Liver (tissue), 9 donors: ENCODE results near the gene MCTP1. TPM values are rescaled to one million over a fixed set of nuclear protein-coding genes. Genes with fewer than 3 reads are reported as not detected.

Experiments used
- DNase-seq: peaks from one replicate; pipeline ENCODE4 v3.0.0-alpha.2; 2017; ENCODE audit warnings: low spot score
- H3K27ac ChIP-seq, 2 donors: one replicate each; pipeline ENCODE4 v1.7.0; 2013; ENCODE audit warnings: inconsistent platforms in 2 of 2, low read length in 2 of 2, control low read depth in 1 of 2, low read depth in 1 of 2, mild to moderate bottlenecking in 1 of 2
- H3K27me3 ChIP-seq, 4 donors: one replicate each; pipeline versions ENCODE4 v1.6.1 to v1.7.0; 2013; ENCODE audit warnings: low read length in 3 of 4, inconsistent platforms in 1 of 4, mild to moderate bottlenecking in 1 of 4, moderate library complexity in 1 of 4; ENCODE audit not compliant: control insufficient read depth in 4 of 4, insufficient read depth in 4 of 4
- H3K36me3 ChIP-seq, 4 donors: one replicate each; pipeline versions ENCODE4 v1.6.1 to v1.7.0; 2013; ENCODE audit warnings: low read length in 3 of 4, mild to moderate bottlenecking in 3 of 4, low read depth in 1 of 4, moderate library complexity in 1 of 4; ENCODE audit not compliant: control insufficient read depth in 4 of 4, insufficient read depth in 3 of 4
- H3K4me1 ChIP-seq, 4 donors: one replicate each; pipeline versions ENCODE4 v1.6.1 to v1.7.0; 2013; ENCODE audit warnings: low read length in 3 of 4, mild to moderate bottlenecking in 3 of 4, moderate library complexity in 1 of 4; ENCODE audit not compliant: control insufficient read depth in 4 of 4, insufficient read depth in 4 of 4
- H3K4me3 ChIP-seq, 3 donors: one replicate each; pipeline versions ENCODE4 v1.6.1 to v1.7.0; 2013; ENCODE audit warnings: low read length in 3 of 3, control low read depth in 1 of 3, low read depth in 1 of 3, mild to moderate bottlenecking in 1 of 3
- H3K9ac ChIP-seq, 2 donors: one replicate each; pipeline ENCODE4 v1.7.0; 2013; ENCODE audit warnings: low read length in 2 of 2, mild to moderate bottlenecking in 2 of 2, moderate library complexity in 2 of 2, control low read depth in 1 of 2, low read depth in 1 of 2
- H3K9me3 ChIP-seq, 4 donors: one replicate each; pipeline versions ENCODE4 v1.6.1 to v1.7.0; 2013; ENCODE audit warnings: low read length in 3 of 4; ENCODE audit not compliant: control insufficient read depth in 4 of 4
- EGR1 ChIP-seq, 2 donors: IDR thresholded peaks; 2 replicates each; pipeline ENCODE4 v1.6.1; 2016 to 2018; ENCODE audit warnings: antibody characterized with exemption in 2 of 2, low read depth in 2 of 2
- FOXA1 ChIP-seq: IDR thresholded peaks from 2 replicates; pipeline ENCODE4 v1.6.1; 2016; ENCODE audit warnings: antibody characterized with exemption
- FOXA2 ChIP-seq: IDR thresholded peaks from 2 replicates; pipeline ENCODE4 v1.6.1; 2016; ENCODE audit warnings: antibody characterized with exemption
- GABPA ChIP-seq, 2 donors: IDR thresholded peaks in 1 of 2; conservative IDR thresholded peaks in 1 of 2; 2 replicates each; pipeline ENCODE4 v1.6.1; 2016; ENCODE audit warnings: antibody characterized with exemption in 2 of 2, mild to moderate bottlenecking in 1 of 2, moderate library complexity in 1 of 2
- HNF4A ChIP-seq, 2 donors: conservative IDR thresholded peaks; 2 replicates each; pipeline ENCODE4 v1.6.1; 2016; ENCODE audit warnings: antibody characterized with exemption in 2 of 2, mild to moderate bottlenecking in 2 of 2
- HNF4G ChIP-seq: IDR thresholded peaks from 2 replicates; pipeline ENCODE4 v1.6.1; 2016; ENCODE audit warnings: antibody characterized with exemption
- JUND ChIP-seq, 2 donors: IDR thresholded peaks; 2 replicates each; pipeline ENCODE4 v1.6.1; 2016; ENCODE audit warnings: antibody characterized with exemption in 2 of 2
- NR2F2 ChIP-seq: IDR thresholded peaks from 2 replicates; pipeline ENCODE4 v1.6.1; 2016; ENCODE audit warnings: antibody characterized with exemption
- RAD21 ChIP-seq, 2 donors: IDR thresholded peaks; 2 replicates each; pipeline ENCODE4 v1.6.1; 2016; ENCODE audit warnings: antibody characterized with exemption in 2 of 2, mild to moderate bottlenecking in 2 of 2
- RXRA ChIP-seq, 2 donors: IDR thresholded peaks; 2 replicates each; pipeline ENCODE4 v1.6.1; 2017 to 2018; ENCODE audit warnings: antibody characterized with exemption in 2 of 2, mild to moderate bottlenecking in 1 of 2
- SP1 ChIP-seq: IDR thresholded peaks from 2 replicates; pipeline ENCODE4 v1.6.1; 2018; ENCODE audit warnings: antibody characterized with exemption, mild to moderate bottlenecking
- TAF1 ChIP-seq: conservative IDR thresholded peaks from 2 replicates; pipeline ENCODE4 v1.6.1; 2016; ENCODE audit warnings: antibody characterized with exemption, mild to moderate bottlenecking
- YY1 ChIP-seq: IDR thresholded peaks from 2 replicates; pipeline ENCODE4 v1.6.1; 2016; ENCODE audit warnings: antibody characterized with exemption, mild to moderate bottlenecking
- polyA plus RNA-seq, 2 donors: library from polyadenylated mRNA; stranded (reverse) in 1 of 2; unstranded in 1 of 2; fragments of 200-250 nt in 1 of 2; fragments of >200 nt in 1 of 2; fragmentation: Nextera tagmentation in 1 of 2; extraction: Ambion mirVana in 1 of 2; gene quantifications; one replicate each; pipeline versions ENCODE4 v1.2.1 to v1.2.3, GENCODE V29; 2013 to 2015
- total RNA-seq, 2 donors: library from RNA; depleted of rRNA; stranded (reverse); fragments of >200 nt; gene quantifications; one replicate each; pipeline ENCODE4 v1.2.3, GENCODE V29; 2014
- TF ChIP-seq, protein P1 (sequence below): fragments of 150-350 bp; IDR thresholded peaks from 2 replicates; pipeline ENCODE4 v1.5.1; 2017; ENCODE audit warnings: improper control_type of control experiment, low read depth, low read length; ENCODE audit not compliant: missing input control
- TF ChIP-seq, protein P2 (sequence below): IDR thresholded peaks from 2 replicates; pipeline ENCODE4 v1.6.1; 2016; ENCODE audit warnings: antibody characterized with exemption
- TF ChIP-seq, protein P3 (sequence below): IDR thresholded peaks from 2 replicates; pipeline ENCODE4 v1.6.1; 2016; ENCODE audit warnings: antibody characterized with exemption, mild to moderate bottlenecking
- TF ChIP-seq, protein P4 (sequence below): IDR thresholded peaks from 2 replicates; pipeline ENCODE4 v1.6.1; 2016; ENCODE audit warnings: antibody characterized with exemption
- TF ChIP-seq, protein P5 (sequence below): IDR thresholded peaks from 2 replicates; pipeline ENCODE4 v1.6.1; 2016; ENCODE audit warnings: antibody characterized with exemption
- donor health status: healthy.
- donor health status: healthy.
- donor health status: healthy.
- donor health status: healthy.
- donor health status: healthy.

The MCTP1 gene
- total and polyA plus RNA-seq, 4 donors, result 0.67 to 7.6 (median 4.3) TPM

DNA sequence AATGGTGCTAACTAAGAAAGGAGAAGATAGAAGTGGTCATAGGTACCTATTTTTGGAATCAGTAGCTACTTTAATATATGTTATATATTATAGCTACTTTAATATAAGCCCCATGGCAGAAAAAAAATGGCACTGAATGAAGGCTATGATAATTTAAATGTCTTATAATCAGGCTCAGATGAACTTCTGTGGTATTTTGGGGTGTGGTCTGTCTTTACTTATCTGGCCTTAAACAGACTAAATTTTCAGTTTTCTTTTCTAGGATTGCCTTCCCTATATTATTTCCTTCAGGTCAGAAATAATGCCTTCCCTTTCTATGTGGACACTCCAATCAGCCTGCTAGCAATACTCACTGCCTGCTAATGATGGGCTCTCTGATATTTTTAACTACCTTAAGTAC lies 374.2 kb downstream of the MCTP1 start:
- no peaks in the 10 kb centered on the region for H3K27me3 ChIP-seq
- TF ChIP-seq GABPA (IDR thresholded peaks at IDR 0.05 in 1 of 2, conservative IDR thresholded peaks at IDR 0.05 in 1 of 2) (no peak), SP1 (no peak), RAD21 (IDR thresholded peaks at IDR 0.05) (no peak), YY1 (no peak), JUND (IDR thresholded peaks at IDR 0.05) (no peak), HNF4A (conservative IDR thresholded peaks at IDR 0.05) (no peak), HNF4G (no peak), FOXA1 (no peak), FOXA2 (no peak), EGR1 (IDR thresholded peaks at IDR 0.05; ENCODE audit: low read depth in 2 of 2) (no peak), NR2F2 (no peak), RXRA (IDR thresholded peaks at IDR 0.05) (no peak), TAF1 (no peak)
- TF ChIP-seq, protein P1, sequence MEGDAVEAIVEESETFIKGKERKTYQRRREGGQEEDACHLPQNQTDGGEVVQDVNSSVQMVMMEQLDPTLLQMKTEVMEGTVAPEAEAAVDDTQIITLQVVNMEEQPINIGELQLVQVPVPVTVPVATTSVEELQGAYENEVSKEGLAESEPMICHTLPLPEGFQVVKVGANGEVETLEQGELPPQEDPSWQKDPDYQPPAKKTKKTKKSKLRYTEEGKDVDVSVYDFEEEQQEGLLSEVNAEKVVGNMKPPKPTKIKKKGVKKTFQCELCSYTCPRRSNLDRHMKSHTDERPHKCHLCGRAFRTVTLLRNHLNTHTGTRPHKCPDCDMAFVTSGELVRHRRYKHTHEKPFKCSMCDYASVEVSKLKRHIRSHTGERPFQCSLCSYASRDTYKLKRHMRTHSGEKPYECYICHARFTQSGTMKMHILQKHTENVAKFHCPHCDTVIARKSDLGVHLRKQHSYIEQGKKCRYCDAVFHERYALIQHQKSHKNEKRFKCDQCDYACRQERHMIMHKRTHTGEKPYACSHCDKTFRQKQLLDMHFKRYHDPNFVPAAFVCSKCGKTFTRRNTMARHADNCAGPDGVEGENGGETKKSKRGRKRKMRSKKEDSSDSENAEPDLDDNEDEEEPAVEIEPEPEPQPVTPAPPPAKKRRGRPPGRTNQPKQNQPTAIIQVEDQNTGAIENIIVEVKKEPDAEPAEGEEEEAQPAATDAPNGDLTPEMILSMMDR, result no peak
- TF ChIP-seq, protein P2, sequence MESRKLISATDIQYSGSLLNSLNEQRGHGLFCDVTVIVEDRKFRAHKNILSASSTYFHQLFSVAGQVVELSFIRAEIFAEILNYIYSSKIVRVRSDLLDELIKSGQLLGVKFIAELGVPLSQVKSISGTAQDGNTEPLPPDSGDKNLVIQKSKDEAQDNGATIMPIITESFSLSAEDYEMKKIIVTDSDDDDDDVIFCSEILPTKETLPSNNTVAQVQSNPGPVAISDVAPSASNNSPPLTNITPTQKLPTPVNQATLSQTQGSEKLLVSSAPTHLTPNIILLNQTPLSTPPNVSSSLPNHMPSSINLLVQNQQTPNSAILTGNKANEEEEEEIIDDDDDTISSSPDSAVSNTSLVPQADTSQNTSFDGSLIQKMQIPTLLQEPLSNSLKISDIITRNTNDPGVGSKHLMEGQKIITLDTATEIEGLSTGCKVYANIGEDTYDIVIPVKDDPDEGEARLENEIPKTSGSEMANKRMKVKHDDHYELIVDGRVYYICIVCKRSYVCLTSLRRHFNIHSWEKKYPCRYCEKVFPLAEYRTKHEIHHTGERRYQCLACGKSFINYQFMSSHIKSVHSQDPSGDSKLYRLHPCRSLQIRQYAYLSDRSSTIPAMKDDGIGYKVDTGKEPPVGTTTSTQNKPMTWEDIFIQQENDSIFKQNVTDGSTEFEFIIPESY, result no peak
- TF ChIP-seq, protein P3, sequence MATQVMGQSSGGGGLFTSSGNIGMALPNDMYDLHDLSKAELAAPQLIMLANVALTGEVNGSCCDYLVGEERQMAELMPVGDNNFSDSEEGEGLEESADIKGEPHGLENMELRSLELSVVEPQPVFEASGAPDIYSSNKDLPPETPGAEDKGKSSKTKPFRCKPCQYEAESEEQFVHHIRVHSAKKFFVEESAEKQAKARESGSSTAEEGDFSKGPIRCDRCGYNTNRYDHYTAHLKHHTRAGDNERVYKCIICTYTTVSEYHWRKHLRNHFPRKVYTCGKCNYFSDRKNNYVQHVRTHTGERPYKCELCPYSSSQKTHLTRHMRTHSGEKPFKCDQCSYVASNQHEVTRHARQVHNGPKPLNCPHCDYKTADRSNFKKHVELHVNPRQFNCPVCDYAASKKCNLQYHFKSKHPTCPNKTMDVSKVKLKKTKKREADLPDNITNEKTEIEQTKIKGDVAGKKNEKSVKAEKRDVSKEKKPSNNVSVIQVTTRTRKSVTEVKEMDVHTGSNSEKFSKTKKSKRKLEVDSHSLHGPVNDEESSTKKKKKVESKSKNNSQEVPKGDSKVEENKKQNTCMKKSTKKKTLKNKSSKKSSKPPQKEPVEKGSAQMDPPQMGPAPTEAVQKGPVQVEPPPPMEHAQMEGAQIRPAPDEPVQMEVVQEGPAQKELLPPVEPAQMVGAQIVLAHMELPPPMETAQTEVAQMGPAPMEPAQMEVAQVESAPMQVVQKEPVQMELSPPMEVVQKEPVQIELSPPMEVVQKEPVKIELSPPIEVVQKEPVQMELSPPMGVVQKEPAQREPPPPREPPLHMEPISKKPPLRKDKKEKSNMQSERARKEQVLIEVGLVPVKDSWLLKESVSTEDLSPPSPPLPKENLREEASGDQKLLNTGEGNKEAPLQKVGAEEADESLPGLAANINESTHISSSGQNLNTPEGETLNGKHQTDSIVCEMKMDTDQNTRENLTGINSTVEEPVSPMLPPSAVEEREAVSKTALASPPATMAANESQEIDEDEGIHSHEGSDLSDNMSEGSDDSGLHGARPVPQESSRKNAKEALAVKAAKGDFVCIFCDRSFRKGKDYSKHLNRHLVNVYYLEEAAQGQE, result no peak
- TF ChIP-seq, protein P4, sequence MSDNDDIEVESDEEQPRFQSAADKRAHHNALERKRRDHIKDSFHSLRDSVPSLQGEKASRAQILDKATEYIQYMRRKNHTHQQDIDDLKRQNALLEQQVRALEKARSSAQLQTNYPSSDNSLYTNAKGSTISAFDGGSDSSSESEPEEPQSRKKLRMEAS, result no peak
- TF ChIP-seq, protein P5, sequence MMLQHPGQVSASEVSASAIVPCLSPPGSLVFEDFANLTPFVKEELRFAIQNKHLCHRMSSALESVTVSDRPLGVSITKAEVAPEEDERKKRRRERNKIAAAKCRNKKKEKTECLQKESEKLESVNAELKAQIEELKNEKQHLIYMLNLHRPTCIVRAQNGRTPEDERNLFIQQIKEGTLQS, result no peak
- DNase-seq, result no peak

More for the DNA sequence above, 374.2 kb downstream of the MCTP1 start:
- Histone ChIP-seq H3K9ac (no peak overlapping the region), H3K36me3 (no peaks in the 10 kb centered on the region), H3K9me3 (no peaks in the 10 kb centered on the region), H3K4me1 (no peaks in the 10 kb centered on the region), H3K27ac (no peak overlapping the region), H3K4me3 (no peak overlapping the region)
